Motor neuron (in vitro differentiated cells): ENCODE data around the gene SYT7. TPM values are rescaled to one million over a fixed set of nuclear protein-coding genes. Genes with fewer than 3 reads are reported as not detected.
"Not testable (repeated sequence)": the region's sequence is repeated elsewhere in the genome, so short reads cannot be mapped to it uniquely, and the experiment has no call there.

Source experiments
- ATAC-seq, 8 experiments: fragments of 200-7000 bp; cut with Tn5 transposase; replicated peaks in 6 of 8; 2 replicates each; pipeline ENCODE4 v1.8.0; 2021; ENCODE audit warnings: mild to moderate bottlenecking in 8 of 8, moderate library complexity in 8 of 8
- H3K27ac ChIP-seq, 2 donors: fragments of 250-450 bp; sonication (Bioruptor Pico); 2 replicates each; pipeline ENCODE4 v1.9.0; 2021; ENCODE audit warnings: antibody characterized with exemption in 2 of 2, mild to moderate bottlenecking in 2 of 2, moderate library complexity in 1 of 2
- H3K4me1 ChIP-seq, 2 donors: fragments of 250-450 bp; sonication (Bioruptor Pico); replicated peaks in 1 of 2; 2 replicates each; pipeline ENCODE4 v1.6.1; 2021; ENCODE audit warnings: antibody characterized with exemption in 2 of 2, mild to moderate bottlenecking in 2 of 2, moderate library complexity in 1 of 2
- H3K4me3 ChIP-seq, 5 donors: fragments of 250-450 bp; sonication (Bioruptor Pico); 2 replicates each; pipeline ENCODE4 v1.9.0; 2021; ENCODE audit warnings: antibody characterized with exemption in 5 of 5, mild to moderate bottlenecking in 5 of 5, moderate library complexity in 4 of 5
- WGBS, 10 experiments: fragments of 450-650 bp; shearing (Covaris generic); methylation state at CpG; one replicate each; pipeline ENCODE4 v1.0.0; 2022; 5-methylcytosine and 5-hydroxymethylcytosine counted together
- in situ Hi-C, 9 experiments: fragments of 400-800 bp; cut with MboI; loops; one replicate each; pipeline ENCODE4 v1.15.0; 2021; ENCODE audit warnings: low sequenced_read_pairs in 9 of 9, low pct_unique_long_range_greater_than_20kb in 2 of 9; ENCODE audit not compliant: unreplicated experiment in 9 of 9
- total RNA-seq, 8 experiments: library from RNA; unstranded; fragments of 300-600 nt; gene quantifications; 2 replicates each; pipeline versions ENCODE4 v1.2.3 to v1.2.4, GENCODE V29; 2022

The SYT7 gene
- total RNA-seq, 8 experiments from 2014 or later: 0.27 to 13.6 (median 9.7) TPM

- in situ Hi-C loops: loop anchor here in 2 of 9 experiments (25.0 kb wide), 1 partner anchor 153 kb away; no protein-coding TSS in a partner anchor
- no peak for ATAC-seq
- WGBS, 10 experiments: 20 to 80% (median 75%) methylated on average over 1 to 7 of the region's 11 CpGs; no CpG with 5 or more reads in 5 of the 10 experiments
- Histone ChIP-seq H3K4me1 (peaks cover 41 to 44% of the 10 kb centered on the region in 2 donors), H3K27ac (no peak overlapping the region), H3K4me3 (no peak overlapping the region)
These were observed 96.3 kb downstream of the SYT7 start for GRCh38 chr11:61484541-61484940.

GRCh38 chr11:61482513-61482912, 98.4 kb downstream of the SYT7 start:
- in situ Hi-C loops: loop anchor here in 2 of 9 experiments (25.0 kb wide), 1 partner anchor 155 kb away; no protein-coding TSS in a partner anchor
- Histone ChIP-seq H3K4me3 (no peak overlapping the region), H3K27ac (peak overlapping the region; percentile 15 to 67), H3K4me1 (peaks cover 25 to 34% of the 10 kb centered on the region in 2 donors)
- 50% methylated on average over 2 of the region's 7 CpGs; no CpG with 5 or more reads in 9 of the 10 experiments for WGBS, 10 experiments
- peak in 4 of 8 experiments; percentile 6 to 91 (median 76) for ATAC-seq

- in situ Hi-C loops: loop anchor here in 2 of 9 experiments (25.0 kb wide), 1 partner anchor 155 kb away; no protein-coding TSS in a partner anchor
- Histone ChIP-seq H3K27ac (peak overlapping the region; percentile 15 to 67), H3K4me1 (peaks cover 25 to 36% of the 10 kb centered on the region in 2 donors), H3K4me3 (no peak overlapping the region)
- 50 to 80% methylated on average over 3 of the region's 10 CpGs; no CpG with 5 or more reads in 8 of the 10 experiments for WGBS, 10 experiments
- ATAC-seq: peak in 3 of 8 experiments; percentile 3 to 15 (median 10)
These were observed 99.1 kb downstream of the SYT7 start for GRCh38 chr11:61481806-61482205.

- WGBS, 10 experiments: 0 to 20% methylated on average over 1 of the region's 7 CpGs; no CpG with 5 or more reads in 8 of the 10 experiments
- H3K4me3 ChIP-seq: no peak overlapping the region
- in situ Hi-C loops: loop anchor here in 2 of 9 experiments (25.0 kb wide), 1 partner anchor 156 kb away; no protein-coding TSS in a partner anchor
- H3K27ac ChIP-seq: no peak overlapping the region
- ATAC-seq: peak; percentile 11 to 94 (median 92)
- peaks cover 25 to 36% of the 10 kb centered on the region in 2 donors for H3K4me1 ChIP-seq
These were observed 99.9 kb downstream of the SYT7 start for GRCh38 chr11:61480994-61481335.

GRCh38 chr11:61480261-61480993, 100.4 kb downstream of the SYT7 start:
- in situ Hi-C loops: loop anchor here in 2 of 9 experiments (25.0 kb wide), 1 partner anchor 157 kb away; no protein-coding TSS in a partner anchor
- WGBS, 10 experiments: 25 to 80% (median 73%) methylated on average over 2 to 10 of the region's 15 CpGs; no CpG with 5 or more reads in 1 of the 10 experiments
- Histone ChIP-seq H3K4me1 (peaks cover 25 to 36% of the 10 kb centered on the region in 2 donors), H3K27ac (no peak overlapping the region), H3K4me3 (no peak overlapping the region)
- no peak for ATAC-seq

- H3K4me3 ChIP-seq, ATAC-seq, H3K27ac ChIP-seq: not testable (repeated sequence)
- WGBS, 10 experiments: 55 to 100% (median 89%) methylated on average over 2 to 6 of the region's 11 CpGs; no CpG with 5 or more reads in 1 of the 10 experiments
- H3K4me1 ChIP-seq: peaks cover 25 to 36% of the 10 kb centered on the region in 2 donors
- in situ Hi-C loops: loop anchor here in 4 of 9 experiments (10.0 to 25.0 kb wide), 2 partner anchors 155 to 158 kb away; no protein-coding TSS in a partner anchor
These were observed 101.4 kb downstream of the SYT7 start for GRCh38 chr11:61479360-61480058.

GRCh38 chr11:61477727-61478148, 103.1 kb downstream of the SYT7 start:
- no peak overlapping the region for H3K4me3 ChIP-seq
- H3K27ac ChIP-seq: no peak overlapping the region
- WGBS, 10 experiments: 0% methylated on average over 1 to 7 of the region's 18 CpGs; no CpG with 5 or more reads in 7 of the 10 experiments
- in situ Hi-C loops: loop anchor here in 4 of 9 experiments (10.0 to 25.0 kb wide), 2 partner anchors 157 to 160 kb away; no protein-coding TSS in a partner anchor
- H3K4me1 ChIP-seq: peaks cover 25 to 34% of the 10 kb centered on the region in 2 donors
- peak; percentile 6 to 61 (median 16) for ATAC-seq

- in situ Hi-C loops: loop anchor here in 4 of 9 experiments (10.0 to 25.0 kb wide), 2 partner anchors 158 to 160 kb away; no protein-coding TSS in a partner anchor
- peak in 3 of 8 experiments; percentile 53 to 77 (median 60) for ATAC-seq
- 0 to 83% (median 50%) methylated on average over 2 to 6 of the region's 8 CpGs; no CpG with 5 or more reads in 3 of the 10 experiments for WGBS, 10 experiments
- H3K4me3 ChIP-seq: no peak overlapping the region
- H3K27ac ChIP-seq: no peak overlapping the region
- peaks cover 19 to 28% of the 10 kb centered on the region in 2 donors for H3K4me1 ChIP-seq
These were observed 103.8 kb downstream of the SYT7 start for GRCh38 chr11:61477126-61477525.

- in situ Hi-C loops: loop anchor here in 4 of 9 experiments (10.0 to 25.0 kb wide), 2 partner anchors 158 to 161 kb away; no protein-coding TSS in a partner anchor
- Histone ChIP-seq H3K4me3 (no peak overlapping the region), H3K4me1 (peaks cover 12 to 20% of the 10 kb centered on the region in 2 donors), H3K27ac (no peak overlapping the region)
- 0% methylated on average over 1 of the region's 3 CpGs; no CpG with 5 or more reads in 9 of the 10 experiments for WGBS, 10 experiments
- ATAC-seq: no peak
These were observed 104.5 kb downstream of the SYT7 start for GRCh38 chr11:61476371-61476770.

- WGBS, 10 experiments: 67 to 78% methylated on average over 1 of the region's 1 CpG; no CpG with 5 or more reads in 8 of the 10 experiments
- H3K4me3 ChIP-seq: no peak overlapping the region
- ATAC-seq: no peak
- no peak overlapping the region for H3K27ac ChIP-seq
- in situ Hi-C loops: loop anchor here in 4 of 9 experiments (10.0 to 25.0 kb wide), 2 partner anchors 159 to 162 kb away; no protein-coding TSS in a partner anchor
- peaks cover 2 to 12% of the 10 kb centered on the region in 2 donors for H3K4me1 ChIP-seq
These were observed 105.4 kb downstream of the SYT7 start for GRCh38 chr11:61475433-61475832.

- H3K4me1 ChIP-seq: peaks cover 0 to 7% of the 10 kb centered on the region in 2 donors
- in situ Hi-C loops: loop anchor here in 5 of 9 experiments (10.0 to 25.0 kb wide), 3 partner anchors 161 to 263 kb away; no protein-coding TSS in a partner anchor
- no peak overlapping the region for H3K27ac ChIP-seq
- no peak for ATAC-seq
- 66 to 100% (median 97%) methylated on average over 1 to 5 of the region's 6 CpGs for WGBS, 10 experiments
- no peak overlapping the region for H3K4me3 ChIP-seq
These were observed 106.7 kb downstream of the SYT7 start for GRCh38 chr11:61474013-61474643.
